ENCODE measurements around the gene PRSS23. TPM values are rescaled to one million over a fixed set of nuclear protein-coding genes. Genes with fewer than 3 reads are reported as not detected.

PRSS23 gene
- total RNA-seq, 1 experiment from 2014 or later: 355 TPM

Other genes starting within 250 kb of the PRSS23 start
- gene ME3, start 127.9 kb upstream of the PRSS23 start, total RNA-seq (2021; ENCODE audit: unreplicated experiment): 35.3 TPM
- gene FZD4, start 154.9 kb downstream of the PRSS23 start, total RNA-seq (2021; ENCODE audit: unreplicated experiment): 11.1 TPM
- gene TMEM135, start 237.4 kb downstream of the PRSS23 start, total RNA-seq (2021; ENCODE audit: unreplicated experiment): 65.5 TPM

Data from Panc1 (cell line).